HepG2 (cell line): ENCODE results near the gene PPP1R13L. TPM values are rescaled to one million over a fixed set of nuclear protein-coding genes. Genes with fewer than 3 reads are reported as not detected.

ENCODE experiments used
- ATAC-seq: fragments of 200-7000 bp; cut with Tn5 transposase; 3 replicates; pipeline ENCODE4 v1.9.1; 2020; ENCODE audit warnings: mild to moderate bottlenecking, moderate library complexity
- BruUV-seq: library from RNA; stranded (reverse); fragments of 400-500 nt; replicated peaks from 2 replicates; lab custom pipeline; 2021; lab: Mats Ljungman, UMichigan
- CTCF ChIA-PET: fragments of 300-600 bp; formaldehyde crosslinking; extraction: SDS; loops from one replicate; lab custom pipeline; 2021; ENCODE audit warnings: low total read pairs, inconsistent platforms, low intra/inter-chr PET ratio; lab: Yijun Ruan, JAX
- POLR2A ChIA-PET: fragments of 350-600 bp; sonication (Branson Sonifier 250); formaldehyde crosslinking; loops from one replicate; lab custom pipeline; 2020; ENCODE audit warnings: antibody characterized with exemption, inconsistent platforms; lab: Yijun Ruan, JAX
- DNase-seq: peaks from one replicate; pipeline ENCODE4 v3.0.0-alpha.2; 2015; ENCODE audit warnings: low spot score
- FAIRE-seq: peaks from 3 replicates; lab custom pipeline; 2011; peaks lifted over from hg19 to GRCh38; lab: Jason Lieb, UNC
- H2AFZ ChIP-seq: one replicate; pipeline ENCODE4 v1.6.1; 2011; ENCODE audit warnings: low read length, inconsistent platforms
- H3K27ac ChIP-seq: fragments of 300-600 bp; 3 replicates; pipeline ENCODE4 v1.8.0; 2011; ENCODE audit warnings: mixed run types, mild to moderate bottlenecking, mixed read lengths, low read length, inconsistent platforms; ENCODE audit not compliant: insufficient read depth; ENCODE audit errors: extremely low read length
- H3K27me3 ChIP-seq, 2 experiments: fragments of 200-600 bp in 1 of 2; 2 replicates in 1 of 2; 3 replicates in 1 of 2; pipeline versions ENCODE4 v1.6.0 to v1.8.0; 2011; ENCODE audit warnings: low read length in 2 of 2, mild to moderate bottlenecking in 2 of 2, moderate library complexity in 2 of 2, inconsistent platforms in 1 of 2; ENCODE audit not compliant: insufficient read depth in 2 of 2, control insufficient read depth in 1 of 2
- H3K36me3 ChIP-seq, 2 experiments: fragments of 200-600 bp in 1 of 2; replicated peaks in 1 of 2; 2 replicates in 1 of 2; 3 replicates in 1 of 2; pipeline versions ENCODE4 v1.5.1 to v1.8.0; 2011; ENCODE audit warnings: low read length in 2 of 2, inconsistent platforms in 1 of 2; ENCODE audit not compliant: insufficient read depth in 2 of 2, control insufficient read depth in 1 of 2
- H3K4me1 ChIP-seq: 2 replicates; pipeline ENCODE4 v1.5.1; 2012; ENCODE audit warnings: low read length, inconsistent platforms; ENCODE audit not compliant: insufficient read depth
- H3K4me2 ChIP-seq: 2 replicates; pipeline ENCODE4 v1.6.0; 2011; ENCODE audit warnings: low read depth, low read length, inconsistent platforms
- H3K4me3 ChIP-seq, 3 experiments: fragments of 200-600 bp in 1 of 3; sonication (generic), shearing (Covaris generic) in 1 of 3; replicated peaks in 1 of 3; 2 replicates each; pipeline ENCODE4 v1.5.1; 2011 to 2016; ENCODE audit warnings: low read length in 3 of 3, inconsistent platforms in 2 of 3, low read depth in 2 of 3, mild to moderate bottlenecking in 2 of 3, control low read depth in 1 of 3, mixed read lengths in 1 of 3; ENCODE audit not compliant: insufficient read depth in 1 of 3
- H3K79me2 ChIP-seq: one replicate; pipeline ENCODE4 v1.6.1; 2011; ENCODE audit warnings: low read length, inconsistent platforms; ENCODE audit not compliant: insufficient read depth
- H3K9ac ChIP-seq: 2 replicates; pipeline ENCODE4 v1.6.0; 2011; ENCODE audit warnings: mild to moderate bottlenecking, low read depth, low read length, inconsistent platforms; ENCODE audit not compliant: insufficient read depth
- H3K9me3 ChIP-seq: 2 replicates; pipeline ENCODE4 v1.5.1; 2012; ENCODE audit warnings: mild to moderate bottlenecking, low read length
- H4K20me1 ChIP-seq: 2 replicates; pipeline ENCODE4 v1.6.0; 2011; ENCODE audit warnings: inconsistent platforms, mild to moderate bottlenecking, low read length, moderate library complexity; ENCODE audit not compliant: insufficient read depth
- ARNT ChIP-seq: fragments of 450-650 bp; IDR thresholded peaks from 2 replicates; pipeline ENCODE4 v1.6.1; 2017
- DPF2 ChIP-seq: sonication (generic); formaldehyde crosslinking; IDR thresholded peaks from 2 replicates; pipeline ENCODE4 v1.4.0; 2020; ENCODE audit warnings: mild to moderate bottlenecking, low read depth, missing genetic modification reagents, borderline replicate concordance
- EZH2 ChIP-seq: conservative IDR thresholded peaks from 2 replicates; pipeline ENCODE4 v1.6.1; 2012; ENCODE audit warnings: mild to moderate bottlenecking, low read depth, low read length, moderate library complexity
- HOXA5 ChIP-seq: sonication (generic); formaldehyde crosslinking; IDR thresholded peaks from 2 replicates; pipeline ENCODE4 v1.4.0; 2020; ENCODE audit warnings: missing genetic modification reagents
- SP4 ChIP-seq: sonication (generic); formaldehyde crosslinking; IDR thresholded peaks from 2 replicates; pipeline ENCODE4 v1.8.1; 2023; ENCODE audit warnings: mild to moderate bottlenecking, missing genetic modification reagents
- TRIM24 ChIP-seq: sonication (generic); formaldehyde crosslinking; IDR thresholded peaks from 2 replicates; pipeline ENCODE4 v1.8.0; 2022; ENCODE audit warnings: mild to moderate bottlenecking, missing genetic modification reagents
- ZFX ChIP-seq: sonication (generic); formaldehyde crosslinking; IDR thresholded peaks from 2 replicates; pipeline ENCODE4 v1.4.0; 2020; ENCODE audit warnings: mild to moderate bottlenecking, low read depth, missing genetic modification reagents, moderate library complexity
- ZNF451 ChIP-seq: sonication (generic); formaldehyde crosslinking; IDR thresholded peaks from 2 replicates; pipeline ENCODE4 v1.5.0; 2020; ENCODE audit warnings: mild to moderate bottlenecking, missing genetic modification reagents
- ZNF629 ChIP-seq: sonication (generic); formaldehyde crosslinking; conservative IDR thresholded peaks from 2 replicates; pipeline ENCODE4 v1.5.0; 2020; ENCODE audit warnings: missing genetic modification reagents
- WGBS: methylation state at CpG from one replicate; pipeline ENCODE4 v1.1.6; 2017; ENCODE audit warnings: low lambda C conversion rate; 5-methylcytosine and 5-hydroxymethylcytosine counted together
- in situ Hi-C: cut with HindIII; loops from 2 replicates; pipeline ENCODE4 v1.10.0; 2017; ENCODE audit warnings: low pct_unique_long_range_greater_than_20kb; ENCODE audit not compliant: extremely low pct_ligation_motif_present
- intact Hi-C: fragments of 100-400 bp; cut with micrococcal nuclease; formaldehyde crosslinking; loops from one replicate; pipeline ENCODE4 v1.10.0; 2022; ENCODE audit not compliant: unreplicated experiment
- polyA plus RNA-seq, 8 experiments: library from polyadenylated mRNA; depleted of rRNA in 3 of 8; stranded (reverse) in 7 of 8; unstranded in 1 of 8; fragments of >200 nt; fragmentation: Illumina TruSeq in 4 of 8; extraction: Trizol in 4 of 8; gene quantifications; 2 replicates each; pipeline versions ENCODE4 v1.2.1 to v1.2.3, GENCODE V29; 2011 to 2016; ENCODE audit warnings: low read depth in 4 of 8, missing spikeins in 1 of 8, mixed read lengths in 1 of 8; ENCODE audit not compliant: insufficient read depth in 1 of 8
- total RNA-seq, 5 experiments: library from RNA; depleted of rRNA; stranded (reverse); fragments of >200 nt; fragmentation: Illumina TruSeq; extraction: Trizol; gene quantifications; 2 replicates each; pipeline ENCODE4 v1.2.3, GENCODE V29; 2016; ENCODE audit warnings: low read depth in 1 of 5
- TF ChIP-seq, protein P1 (sequence below): sonication (generic); formaldehyde crosslinking; IDR thresholded peaks from 2 replicates; pipeline ENCODE4 v1.9.0; 2021; ENCODE audit warnings: mild to moderate bottlenecking, missing genetic modification reagents
- TF ChIP-seq, protein P2 (sequence below): sonication (generic); formaldehyde crosslinking; IDR thresholded peaks from 2 replicates; pipeline ENCODE4 v1.5.1; 2020; ENCODE audit warnings: mild to moderate bottlenecking, missing genetic modification reagents, moderate library complexity
- TF ChIP-seq, protein P3 (sequence below): sonication (generic); formaldehyde crosslinking; IDR thresholded peaks from 2 replicates; pipeline ENCODE4 v1.5.0; 2020; ENCODE audit warnings: mild to moderate bottlenecking, low read depth, missing genetic modification reagents, borderline replicate concordance

Gene PPP1R13L
- total and polyA plus RNA-seq, 2 of the 13 experiments (the other 11 are each of a cell fraction or from before 2014, with no cell fraction given), result 1.3 to 6.6 TPM

DNA sequence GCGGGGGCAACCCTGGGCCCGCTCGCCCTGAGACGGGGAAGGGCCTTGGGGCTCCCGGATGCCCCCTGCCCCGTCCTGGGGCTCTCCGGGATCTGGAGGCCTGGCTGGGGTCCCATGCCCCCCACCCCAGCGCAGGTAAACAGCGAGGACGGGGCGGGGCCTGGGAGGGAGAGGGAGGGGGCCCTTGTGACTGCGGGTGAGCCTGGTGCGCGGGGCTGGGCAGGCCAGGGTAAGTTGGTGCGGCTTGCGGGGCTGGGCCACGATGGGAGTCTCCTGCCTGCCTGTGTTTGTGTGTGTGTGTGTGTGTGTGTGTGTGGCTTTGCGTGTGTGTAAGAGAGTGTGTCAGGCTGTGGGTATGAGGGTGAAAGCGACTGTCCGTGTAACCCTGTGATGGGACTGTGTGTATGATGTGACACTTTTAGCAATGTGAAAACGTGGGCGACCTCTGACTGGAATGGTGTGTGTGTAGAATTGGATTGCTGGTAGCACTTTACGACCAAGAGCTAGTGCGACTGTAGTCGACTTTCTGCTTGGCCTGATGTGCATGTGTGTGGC lies 63.9 kb downstream of the PPP1R13L start:
- 22% methylated on average over 18 of the region's 25 CpGs for WGBS
- POLR2A ChIA-PET, result no interaction called here
- intact Hi-C loops, result no loop called here
- Histone ChIP-seq H4K20me1 (no peaks in the 10 kb centered on the region), H3K27me3 (peaks cover 9 to 50% of the 10 kb centered on the region in 2 experiments), H3K27ac (no peak overlapping the region), H3K4me1 (peaks cover 22% of the 10 kb centered on the region), H3K36me3 (no peaks in the 10 kb centered on the region), H3K4me2 (peak overlapping the region; percentile 58), H3K79me2 (no peaks in the 10 kb centered on the region), H3K9me3 (no peaks in the 10 kb centered on the region), H2AFZ (no peak overlapping the region), H3K4me3 (peak overlapping the region; percentile 42 to 66 (median 49); a peak in 5 of 6 replicates), H3K9ac (0 out of 2 replicates have a peak overlapping the region, but pooled peaks have one; percentile 39)
- DNase-seq, result no peak
- no peak for FAIRE-seq
- no TSS peak for BruUV-seq
- no peak for ATAC-seq
- CTCF ChIA-PET, result no interaction called here
- in situ Hi-C loops, result loop anchor here (5.0 to 10.0 kb wide), 2 partner anchors 89 to 136 kb away; partner anchors contain the start of gene MARK4
- no peak for TF ChIP-seq ARNT
- 0 out of 2 replicates have a peak, but pooled peaks have one; percentile 8 for TF ChIP-seq SP4 (CRISPR knock-in tag)
- TF ChIP-seq TRIM24 (CRISPR knock-in tag), result no peak
- TF ChIP-seq, protein P1, sequence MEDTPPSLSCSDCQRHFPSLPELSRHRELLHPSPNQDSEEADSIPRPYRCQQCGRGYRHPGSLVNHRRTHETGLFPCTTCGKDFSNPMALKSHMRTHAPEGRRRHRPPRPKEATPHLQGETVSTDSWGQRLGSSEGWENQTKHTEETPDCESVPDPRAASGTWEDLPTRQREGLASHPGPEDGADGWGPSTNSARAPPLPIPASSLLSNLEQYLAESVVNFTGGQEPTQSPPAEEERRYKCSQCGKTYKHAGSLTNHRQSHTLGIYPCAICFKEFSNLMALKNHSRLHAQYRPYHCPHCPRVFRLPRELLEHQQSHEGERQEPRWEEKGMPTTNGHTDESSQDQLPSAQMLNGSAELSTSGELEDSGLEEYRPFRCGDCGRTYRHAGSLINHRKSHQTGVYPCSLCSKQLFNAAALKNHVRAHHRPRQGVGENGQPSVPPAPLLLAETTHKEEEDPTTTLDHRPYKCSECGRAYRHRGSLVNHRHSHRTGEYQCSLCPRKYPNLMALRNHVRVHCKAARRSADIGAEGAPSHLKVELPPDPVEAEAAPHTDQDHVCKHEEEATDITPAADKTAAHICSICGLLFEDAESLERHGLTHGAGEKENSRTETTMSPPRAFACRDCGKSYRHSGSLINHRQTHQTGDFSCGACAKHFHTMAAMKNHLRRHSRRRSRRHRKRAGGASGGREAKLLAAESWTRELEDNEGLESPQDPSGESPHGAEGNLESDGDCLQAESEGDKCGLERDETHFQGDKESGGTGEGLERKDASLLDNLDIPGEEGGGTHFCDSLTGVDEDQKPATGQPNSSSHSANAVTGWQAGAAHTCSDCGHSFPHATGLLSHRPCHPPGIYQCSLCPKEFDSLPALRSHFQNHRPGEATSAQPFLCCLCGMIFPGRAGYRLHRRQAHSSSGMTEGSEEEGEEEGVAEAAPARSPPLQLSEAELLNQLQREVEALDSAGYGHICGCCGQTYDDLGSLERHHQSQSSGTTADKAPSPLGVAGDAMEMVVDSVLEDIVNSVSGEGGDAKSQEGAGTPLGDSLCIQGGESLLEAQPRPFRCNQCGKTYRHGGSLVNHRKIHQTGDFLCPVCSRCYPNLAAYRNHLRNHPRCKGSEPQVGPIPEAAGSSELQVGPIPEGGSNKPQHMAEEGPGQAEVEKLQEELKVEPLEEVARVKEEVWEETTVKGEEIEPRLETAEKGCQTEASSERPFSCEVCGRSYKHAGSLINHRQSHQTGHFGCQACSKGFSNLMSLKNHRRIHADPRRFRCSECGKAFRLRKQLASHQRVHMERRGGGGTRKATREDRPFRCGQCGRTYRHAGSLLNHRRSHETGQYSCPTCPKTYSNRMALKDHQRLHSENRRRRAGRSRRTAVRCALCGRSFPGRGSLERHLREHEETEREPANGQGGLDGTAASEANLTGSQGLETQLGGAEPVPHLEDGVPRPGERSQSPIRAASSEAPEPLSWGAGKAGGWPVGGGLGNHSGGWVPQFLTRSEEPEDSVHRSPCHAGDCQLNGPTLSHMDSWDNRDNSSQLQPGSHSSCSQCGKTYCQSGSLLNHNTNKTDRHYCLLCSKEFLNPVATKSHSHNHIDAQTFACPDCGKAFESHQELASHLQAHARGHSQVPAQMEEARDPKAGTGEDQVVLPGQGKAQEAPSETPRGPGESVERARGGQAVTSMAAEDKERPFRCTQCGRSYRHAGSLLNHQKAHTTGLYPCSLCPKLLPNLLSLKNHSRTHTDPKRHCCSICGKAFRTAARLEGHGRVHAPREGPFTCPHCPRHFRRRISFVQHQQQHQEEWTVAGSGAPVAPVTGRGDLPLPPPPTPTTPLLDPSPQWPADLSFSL (CRISPR knock-in tag), result peak; percentile 78
- no peak for TF ChIP-seq ZFX (CRISPR knock-in tag)
- TF ChIP-seq EZH2, result 0 out of 2 replicates have a peak, but pooled peaks have one; percentile 27
- TF ChIP-seq ZNF629, result no peak
- TF ChIP-seq, protein P2, sequence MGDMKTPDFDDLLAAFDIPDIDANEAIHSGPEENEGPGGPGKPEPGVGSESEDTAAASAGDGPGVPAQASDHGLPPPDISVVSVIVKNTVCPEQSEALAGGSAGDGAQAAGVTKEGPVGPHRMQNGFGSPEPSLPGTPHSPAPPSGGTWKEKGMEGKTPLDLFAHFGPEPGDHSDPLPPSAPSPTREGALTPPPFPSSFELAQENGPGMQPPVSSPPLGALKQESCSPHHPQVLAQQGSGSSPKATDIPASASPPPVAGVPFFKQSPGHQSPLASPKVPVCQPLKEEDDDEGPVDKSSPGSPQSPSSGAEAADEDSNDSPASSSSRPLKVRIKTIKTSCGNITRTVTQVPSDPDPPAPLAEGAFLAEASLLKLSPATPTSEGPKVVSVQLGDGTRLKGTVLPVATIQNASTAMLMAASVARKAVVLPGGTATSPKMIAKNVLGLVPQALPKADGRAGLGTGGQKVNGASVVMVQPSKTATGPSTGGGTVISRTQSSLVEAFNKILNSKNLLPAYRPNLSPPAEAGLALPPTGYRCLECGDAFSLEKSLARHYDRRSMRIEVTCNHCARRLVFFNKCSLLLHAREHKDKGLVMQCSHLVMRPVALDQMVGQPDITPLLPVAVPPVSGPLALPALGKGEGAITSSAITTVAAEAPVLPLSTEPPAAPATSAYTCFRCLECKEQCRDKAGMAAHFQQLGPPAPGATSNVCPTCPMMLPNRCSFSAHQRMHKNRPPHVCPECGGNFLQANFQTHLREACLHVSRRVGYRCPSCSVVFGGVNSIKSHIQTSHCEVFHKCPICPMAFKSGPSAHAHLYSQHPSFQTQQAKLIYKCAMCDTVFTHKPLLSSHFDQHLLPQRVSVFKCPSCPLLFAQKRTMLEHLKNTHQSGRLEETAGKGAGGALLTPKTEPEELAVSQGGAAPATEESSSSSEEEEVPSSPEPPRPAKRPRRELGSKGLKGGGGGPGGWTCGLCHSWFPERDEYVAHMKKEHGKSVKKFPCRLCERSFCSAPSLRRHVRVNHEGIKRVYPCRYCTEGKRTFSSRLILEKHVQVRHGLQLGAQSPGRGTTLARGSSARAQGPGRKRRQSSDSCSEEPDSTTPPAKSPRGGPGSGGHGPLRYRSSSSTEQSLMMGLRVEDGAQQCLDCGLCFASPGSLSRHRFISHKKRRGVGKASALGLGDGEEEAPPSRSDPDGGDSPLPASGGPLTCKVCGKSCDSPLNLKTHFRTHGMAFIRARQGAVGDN (CRISPR knock-in tag), result peak; percentile 20; the same call in 1 of the 2 replicates
- no peak for TF ChIP-seq ZNF451 (CRISPR knock-in tag)
- TF ChIP-seq, protein P3, sequence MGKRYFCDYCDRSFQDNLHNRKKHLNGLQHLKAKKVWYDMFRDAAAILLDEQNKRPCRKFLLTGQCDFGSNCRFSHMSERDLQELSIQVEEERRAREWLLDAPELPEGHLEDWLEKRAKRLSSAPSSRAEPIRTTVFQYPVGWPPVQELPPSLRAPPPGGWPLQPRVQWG (CRISPR knock-in tag), result no peak
- no peak for TF ChIP-seq HOXA5 (CRISPR knock-in tag)
- TF ChIP-seq DPF2 (CRISPR knock-in tag), result no peak
